Measurements from ENCODE around the gene ARHGEF26. TPM values are rescaled to one million over a fixed set of nuclear protein-coding genes. Genes with fewer than 3 reads are reported as not detected.

ARHGEF26 gene
- total RNA-seq, 1 experiment from 2014 or later = 20.8 TPM

DNA sequence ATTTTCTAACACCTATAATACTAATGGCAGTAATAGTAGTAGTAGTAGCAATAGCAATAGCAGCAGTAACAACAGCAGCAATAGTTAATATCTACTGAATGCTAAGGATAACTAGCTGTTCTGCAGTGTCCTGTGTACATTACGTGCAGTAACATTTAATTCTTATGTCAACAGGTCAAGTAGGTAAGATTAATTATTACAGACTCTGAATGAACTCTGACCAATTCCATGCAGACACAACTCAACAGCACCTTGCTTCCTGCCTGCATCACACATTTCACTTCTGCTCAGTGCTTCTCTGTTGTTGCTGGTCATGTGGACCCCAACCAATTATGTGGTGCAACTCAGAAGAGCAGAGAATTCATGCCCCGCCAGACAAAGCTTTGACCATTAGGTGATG lies 39.9 kb upstream of the ARHGEF26 start:
- ChIA-PET POLR2A (no interaction called here), CTCF (no interaction called here)
- no peaks in the 10 kb centered on the region for H3K36me3 Mint-ChIP-seq (ENCODE audit: insufficient read depth, unreplicated experiment)
- DNase-seq = no peak
- Histone ChIP-seq H3K36me3 (ENCODE audit: control insufficient read depth, insufficient read depth, low read length) (no peaks in the 10 kb centered on the region), H3K9me3 (no peaks in the 10 kb centered on the region), H3K27me3 (replicated peaks; ENCODE audit: control insufficient read depth, insufficient read depth, low read length) (no peaks in the 10 kb centered on the region), H3K4me3 (ENCODE audit: low read depth, low read length) (no peak overlapping the region), H3K4me1 (0 out of 2 replicates have a peak, but pooled peaks cover 5% of the 10 kb centered on the region)
- no peak overlapping the region for H3K4me3 Mint-ChIP-seq (ENCODE audit: unreplicated experiment)
- intact Hi-C loops (cut with micrococcal nuclease; ENCODE audit: unreplicated experiment) = no loop called here
- TF ChIP-seq, protein P1, sequence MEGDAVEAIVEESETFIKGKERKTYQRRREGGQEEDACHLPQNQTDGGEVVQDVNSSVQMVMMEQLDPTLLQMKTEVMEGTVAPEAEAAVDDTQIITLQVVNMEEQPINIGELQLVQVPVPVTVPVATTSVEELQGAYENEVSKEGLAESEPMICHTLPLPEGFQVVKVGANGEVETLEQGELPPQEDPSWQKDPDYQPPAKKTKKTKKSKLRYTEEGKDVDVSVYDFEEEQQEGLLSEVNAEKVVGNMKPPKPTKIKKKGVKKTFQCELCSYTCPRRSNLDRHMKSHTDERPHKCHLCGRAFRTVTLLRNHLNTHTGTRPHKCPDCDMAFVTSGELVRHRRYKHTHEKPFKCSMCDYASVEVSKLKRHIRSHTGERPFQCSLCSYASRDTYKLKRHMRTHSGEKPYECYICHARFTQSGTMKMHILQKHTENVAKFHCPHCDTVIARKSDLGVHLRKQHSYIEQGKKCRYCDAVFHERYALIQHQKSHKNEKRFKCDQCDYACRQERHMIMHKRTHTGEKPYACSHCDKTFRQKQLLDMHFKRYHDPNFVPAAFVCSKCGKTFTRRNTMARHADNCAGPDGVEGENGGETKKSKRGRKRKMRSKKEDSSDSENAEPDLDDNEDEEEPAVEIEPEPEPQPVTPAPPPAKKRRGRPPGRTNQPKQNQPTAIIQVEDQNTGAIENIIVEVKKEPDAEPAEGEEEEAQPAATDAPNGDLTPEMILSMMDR (IDR thresholded peaks at IDR 0.05; ENCODE audit: insufficient read depth in 1 of 2, low read depth in 1 of 2, low read length in 1 of 2, severe bottlenecking in 1 of 2, unreplicated experiment in 1 of 2) = no peak
- H3K27ac Mint-ChIP-seq (ENCODE audit: unreplicated experiment) = no peak overlapping the region
- peaks cover 34% of the 10 kb centered on the region for H3K9me3 Mint-ChIP-seq (ENCODE audit: unreplicated experiment)
- no TSS peak for BruUV-seq (replicated peaks)
- H3K27me3 Mint-ChIP-seq (ENCODE audit: insufficient read depth, unreplicated experiment) = no peaks in the 10 kb centered on the region
- H3K4me1 Mint-ChIP-seq (ENCODE audit: low read depth, unreplicated experiment) = no peaks in the 10 kb centered on the region

- DNase-seq = no peak
- TF ChIP-seq, protein P1 (IDR thresholded peaks at IDR 0.05; ENCODE audit: insufficient read depth in 1 of 2, low read depth in 1 of 2, low read length in 1 of 2, severe bottlenecking in 1 of 2, unreplicated experiment in 1 of 2) = no peak
- no peaks in the 10 kb centered on the region for H3K27me3 ChIP-seq (replicated peaks; ENCODE audit: control insufficient read depth, insufficient read depth, low read length)
- Mint-ChIP-seq H3K9me3 (ENCODE audit: unreplicated experiment) (peaks cover 34% of the 10 kb centered on the region), H3K27me3 (ENCODE audit: insufficient read depth, unreplicated experiment) (no peaks in the 10 kb centered on the region), H3K4me1 (ENCODE audit: low read depth, unreplicated experiment) (peaks cover 6% of the 10 kb centered on the region), H3K4me3 (ENCODE audit: unreplicated experiment) (no peak overlapping the region), H3K27ac (ENCODE audit: unreplicated experiment) (no peak overlapping the region), H3K36me3 (ENCODE audit: insufficient read depth, unreplicated experiment) (no peaks in the 10 kb centered on the region)
- CTCF ChIA-PET = no interaction called here
- no peak overlapping the region for H3K4me3 ChIP-seq (ENCODE audit: low read depth, low read length)
- no TSS peak for BruUV-seq (replicated peaks)
- H3K9me3 ChIP-seq = no peaks in the 10 kb centered on the region
- no peaks in the 10 kb centered on the region for H3K36me3 ChIP-seq (ENCODE audit: control insufficient read depth, insufficient read depth, low read length)
- POLR2A ChIA-PET = no interaction called here
- peaks cover 16% of the 10 kb centered on the region for H3K4me1 ChIP-seq
- intact Hi-C loops (cut with micrococcal nuclease; ENCODE audit: unreplicated experiment) = no loop called here
These were observed 36.1 kb upstream of the ARHGEF26 start for GRCh38 chr3:154085071-154085470.

GRCh38 chr3:154085799-154086198 lies 35.4 kb upstream of the ARHGEF26 start:
- H3K4me1 Mint-ChIP-seq (ENCODE audit: low read depth, unreplicated experiment) = peaks cover 8% of the 10 kb centered on the region
- no TSS peak for BruUV-seq (replicated peaks)
- ChIA-PET POLR2A (no interaction called here), CTCF (no interaction called here)
- no peaks in the 10 kb centered on the region for H3K27me3 Mint-ChIP-seq (ENCODE audit: insufficient read depth, unreplicated experiment)
- Histone ChIP-seq H3K4me1 (peaks cover 16% of the 10 kb centered on the region), H3K36me3 (ENCODE audit: control insufficient read depth, insufficient read depth, low read length) (no peaks in the 10 kb centered on the region), H3K27me3 (replicated peaks; ENCODE audit: control insufficient read depth, insufficient read depth, low read length) (no peaks in the 10 kb centered on the region), H3K4me3 (ENCODE audit: low read depth, low read length) (no peak overlapping the region), H3K9me3 (no peaks in the 10 kb centered on the region)
- no peaks in the 10 kb centered on the region for H3K36me3 Mint-ChIP-seq (ENCODE audit: insufficient read depth, unreplicated experiment)
- peaks cover 34% of the 10 kb centered on the region for H3K9me3 Mint-ChIP-seq (ENCODE audit: unreplicated experiment)
- H3K27ac Mint-ChIP-seq (ENCODE audit: unreplicated experiment) = no peak overlapping the region
- TF ChIP-seq, protein P1 (IDR thresholded peaks at IDR 0.05; ENCODE audit: insufficient read depth in 1 of 2, low read depth in 1 of 2, low read length in 1 of 2, severe bottlenecking in 1 of 2, unreplicated experiment in 1 of 2) = no peak
- intact Hi-C loops (cut with micrococcal nuclease; ENCODE audit: unreplicated experiment) = no loop called here
- H3K4me3 Mint-ChIP-seq (ENCODE audit: unreplicated experiment) = no peak overlapping the region
- DNase-seq = no peak
